K562 (cell line): Measurements from ENCODE around the gene RAB1B. TPM values are rescaled to one million over a fixed set of nuclear protein-coding genes. Genes with fewer than 3 reads are reported as not detected.

Source experiments
- ATAC-seq: fragments of 200-7000 bp; cut with Tn5 transposase; 3 replicates; pipeline ENCODE4 v1.9.1; 2020; ENCODE audit warnings: moderate library complexity
- BruUV-seq: library from RNA; stranded (reverse); fragments of 400-500 nt; replicated peaks from 2 replicates; lab custom pipeline; 2021; lab: Mats Ljungman, UMichigan
- CTCF ChIA-PET: fragments of 300-600 bp; formaldehyde crosslinking; extraction: SDS; loops from one replicate; lab custom pipeline; 2021; ENCODE audit warnings: low intra/inter-chr PET ratio; lab: Yijun Ruan, JAX
- POLR2A ChIA-PET: fragments of 300-600, 350-650 bp; sonication (Branson Sonifier 250); formaldehyde crosslinking; extraction: SDS; loops from one replicate; lab custom pipeline; 2021; ENCODE audit warnings: antibody characterized with exemption, inconsistent platforms; lab: Yijun Ruan, JAX
- DNase-seq, 4 experiments: peaks; one replicate each; pipeline versions ENCODE4 v3.0.0 to v3.0.0-alpha.2; 2011 to 2018; ENCODE audit warnings: low spot score in 3 of 4, mixed read lengths in 3 of 4; ENCODE audit errors: extremely low read depth in 1 of 4
- FAIRE-seq: peaks from 2 replicates; lab custom pipeline; 2011; peaks lifted over from hg19 to GRCh38; lab: Jason Lieb, UNC
- H2AFZ ChIP-seq: 2 replicates; pipeline ENCODE4 v1.6.0; 2011; ENCODE audit warnings: low read depth, low read length, control low read depth, inconsistent platforms
- H3K27ac ChIP-seq: fragments of 200-600 bp; 3 replicates; pipeline ENCODE4 v1.8.0; 2011; ENCODE audit warnings: low read depth, mild to moderate bottlenecking, control low read depth, inconsistent platforms, low read length, moderate library complexity, mixed read lengths; ENCODE audit errors: extremely low read depth
- H3K27me3 ChIP-seq, 2 experiments: fragments of 300-600 bp in 1 of 2; 2 replicates in 1 of 2; 3 replicates in 1 of 2; pipeline versions ENCODE4 v1.6.0 to v1.8.0; 2011; ENCODE audit warnings: inconsistent platforms in 2 of 2, low read length in 2 of 2, mild to moderate bottlenecking in 1 of 2, mixed read lengths in 1 of 2, moderate library complexity in 1 of 2; ENCODE audit not compliant: control insufficient read depth in 2 of 2, insufficient read depth in 2 of 2
- H3K36me3 ChIP-seq: fragments of 300-600 bp; 3 replicates; pipeline ENCODE4 v1.8.0; 2011; ENCODE audit warnings: mild to moderate bottlenecking, low read length, inconsistent platforms; ENCODE audit not compliant: control insufficient read depth, insufficient read depth
- H3K4me1 ChIP-seq, 2 experiments: fragments of 200-600 bp in 1 of 2; replicated peaks in 1 of 2; 2 replicates in 1 of 2; 3 replicates in 1 of 2; pipeline versions ENCODE4 v1.5.1 to v1.8.0; 2011; ENCODE audit warnings: inconsistent platforms in 2 of 2, low read length in 2 of 2, mild to moderate bottlenecking in 1 of 2, mixed read lengths in 1 of 2, moderate library complexity in 1 of 2; ENCODE audit not compliant: control insufficient read depth in 2 of 2, insufficient read depth in 2 of 2
- H3K4me2 ChIP-seq: 2 replicates; pipeline ENCODE4 v1.6.1; 2011; ENCODE audit warnings: low read length, control low read depth, inconsistent platforms, mixed read lengths; ENCODE audit not compliant: insufficient read depth
- H3K4me3 ChIP-seq: fragments of 200-600 bp; sonication (generic), shearing (Covaris generic); 2 replicates; pipeline ENCODE4 v1.5.1; 2016; ENCODE audit warnings: control low read depth, inconsistent platforms
- H3K79me2 ChIP-seq: fragments of 200-600 bp; 3 replicates; pipeline ENCODE4 v1.8.0; 2011; ENCODE audit warnings: low read length, inconsistent platforms; ENCODE audit not compliant: control insufficient read depth, insufficient read depth
- H3K9ac ChIP-seq, 2 experiments: 2 replicates each; pipeline versions ENCODE4 v1.6.0 to v1.6.1; 2011; ENCODE audit warnings: low read depth in 2 of 2, low read length in 2 of 2, control low read depth in 1 of 2, inconsistent platforms in 1 of 2, mild to moderate bottlenecking in 1 of 2, mixed read lengths in 1 of 2; ENCODE audit not compliant: insufficient read depth in 1 of 2
- H3K9me1 ChIP-seq: one replicate; pipeline ENCODE4 v1.6.0; 2011; ENCODE audit warnings: inconsistent platforms, mild to moderate bottlenecking, low read length, moderate library complexity; ENCODE audit not compliant: control insufficient read depth, insufficient read depth
- H3K9me3 ChIP-seq: replicated peaks from 2 replicates; pipeline ENCODE4 v1.5.1; 2011; ENCODE audit warnings: low read depth, low read length, inconsistent platforms; ENCODE audit not compliant: control insufficient read depth, insufficient read depth
- H4K20me1 ChIP-seq: replicated peaks from 2 replicates; pipeline ENCODE4 v1.6.1; 2011; ENCODE audit warnings: low read length, inconsistent platforms, mixed read lengths; ENCODE audit not compliant: control insufficient read depth, insufficient read depth
- FUS ChIP-seq: fragments of 200-400 bp; formaldehyde crosslinking; optimal IDR thresholded peaks from 2 replicates; pipeline ENCODE3; 2017; ENCODE audit warnings: low read depth, low read length
- GTF2E2 ChIP-seq: fragments of 200-800 bp; sonication (Bioruptor generic); IDR thresholded peaks from 2 replicates; pipeline ENCODE4 v1.6.1; 2016; ENCODE audit warnings: missing genetic modification characterization, missing compliant biosample characterization
- MYBL2 ChIP-seq, 2 experiments: fragments of 450-650 bp in 1 of 2; sonication (generic) in 1 of 2; formaldehyde crosslinking in 1 of 2; IDR thresholded peaks; 2 replicates each; pipeline versions ENCODE4 v1.6.1 to v1.8.1; 2017 to 2022; ENCODE audit warnings: borderline replicate concordance in 1 of 2, inconsistent platforms in 1 of 2, low read depth in 1 of 2, mild to moderate bottlenecking in 1 of 2, missing genetic modification reagents in 1 of 2, moderate library complexity in 1 of 2
- PTRF ChIP-seq: fragments of 450-650 bp; IDR thresholded peaks from 2 replicates; pipeline ENCODE4 v1.6.1; 2016; ENCODE audit warnings: mild to moderate bottlenecking, missing genetic modification characterization, missing compliant biosample characterization
- ZKSCAN3 ChIP-seq: fragments of 250-450 bp; sonication (Bioruptor Pico); IDR thresholded peaks from 2 replicates; pipeline ENCODE4 v1.4.0; 2020
- ZNF586 ChIP-seq: fragments of 450-650 bp; formaldehyde crosslinking; conservative IDR thresholded peaks from 2 replicates; pipeline ENCODE4 v1.4.0; 2020; ENCODE audit warnings: mild to moderate bottlenecking, moderate library complexity
- WGBS: fragments of 100-300 bp; shearing (Covaris generic); methylation state at CpG from one replicate; pipeline ENCODE4 v1.1.6; 2016; ENCODE audit warnings: low coverage, mixed read lengths; ENCODE audit not compliant: insufficient coverage; ENCODE audit errors: missing lambda C conversion rate; 5-methylcytosine and 5-hydroxymethylcytosine counted together
- in situ Hi-C: fragments of 300-500 bp; cut with MboI; formaldehyde crosslinking; loops from 4 replicates; pipeline ENCODE4 v1.15.0; 2018; ENCODE audit warnings: inconsistent platforms, mixed read lengths
- intact Hi-C: fragments of 100-400 bp; cut with micrococcal nuclease; formaldehyde crosslinking; loops from 2 replicates; pipeline ENCODE4 v1.14.2; 2022
- polyA plus RNA-seq, 8 experiments: library from polyadenylated mRNA; depleted of rRNA in 4 of 8; stranded (reverse) in 5 of 8; unstranded in 3 of 8; fragments of >200 nt; fragmentation: Nextera tagmentation in 2 of 8; fragmentation: Illumina TruSeq in 1 of 8; extraction: Ambion mirVana in 2 of 8; extraction: Trizol in 1 of 8; gene quantifications; 2 replicates each; pipeline versions ENCODE4 v1.2.1 to v1.2.3, GENCODE V29; 2011 to 2014; ENCODE audit warnings: inconsistent platforms in 1 of 8, missing spikeins in 1 of 8
- total RNA-seq, 7 experiments: library from RNA; depleted of rRNA in 6 of 7; stranded (reverse); fragments of >200 nt in 6 of 7; fragmentation: Illumina TruSeq in 2 of 7; extraction: Trizol in 2 of 7; gene quantifications; 2 replicates each; pipeline versions ENCODE4 v1.2.1 to v1.2.3, GENCODE V29; 2011 to 2021; ENCODE audit warnings: low replicate concordance in 1 of 7

Gene RAB1B
- total and polyA plus RNA-seq, 9 of the 15 experiments (the other 6 are each of a cell fraction or from before 2014, with no cell fraction given) = 5.6 to 146 (median 98.6) TPM

DNA sequence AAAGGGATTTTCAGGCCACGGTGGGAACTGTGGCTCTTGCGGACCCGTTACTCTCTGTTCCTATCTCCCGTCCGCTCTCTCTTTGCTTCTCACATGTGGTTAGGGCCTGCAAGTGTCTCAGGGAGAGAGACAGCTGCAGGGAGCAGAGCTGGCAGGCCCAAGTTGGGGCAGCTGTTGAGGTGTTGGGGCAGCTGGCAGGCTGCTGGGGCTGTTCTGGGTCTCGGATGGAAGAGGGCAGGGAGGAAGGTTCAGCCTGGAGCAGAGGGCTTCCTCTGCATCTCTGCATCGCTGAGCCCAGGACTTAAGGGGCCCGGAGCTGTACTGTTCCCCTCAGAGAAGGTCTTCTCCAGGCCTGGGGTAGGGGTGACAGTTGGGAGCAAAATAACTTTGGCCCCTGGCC is 7.0 kb downstream of the RAB1B start:
- peaks cover 56% of the 10 kb centered on the region for H3K36me3 ChIP-seq
- no peak overlapping the region for H3K27ac ChIP-seq
- H3K9ac ChIP-seq = no peak overlapping the region
- BruUV-seq = no TSS peak
- H3K79me2 ChIP-seq = peaks cover 10% of the 10 kb centered on the region
- no peaks in the 10 kb centered on the region for H3K9me3 ChIP-seq
- no peak for FAIRE-seq
- H2AFZ ChIP-seq = no peak overlapping the region
- in situ Hi-C loops (no loop called here), intact Hi-C loops (no loop called here)
- CTCF ChIA-PET = no interaction called here
- H3K9me1 ChIP-seq = no peaks in the 10 kb centered on the region
- H3K4me3 ChIP-seq = no peak overlapping the region
- 0 out of 2 replicates have a peak, but pooled peaks cover 9% of the 10 kb centered on the region for H4K20me1 ChIP-seq
- ATAC-seq = no peak
- H3K4me2 ChIP-seq = no peak overlapping the region
- TF ChIP-seq ZKSCAN3 (CRISPR knock-in tag) = no peak
- TF ChIP-seq FUS = no peak
- no peak for TF ChIP-seq ZNF586 (CRISPR knock-in tag)
- TF ChIP-seq GTF2E2 = no peak
- no peak for TF ChIP-seq PTRF (tag)
- TF ChIP-seq MYBL2 (IDR thresholded peaks at IDR 0.05; ENCODE audit: low read depth) = no peak
- TF ChIP-seq MYBL2 (CRISPR knock-in tag; IDR thresholded peaks at IDR 0.05; ENCODE audit: borderline replicate concordance) = no peak
- no peak for DNase-seq
- POLR2A ChIA-PET = no interaction called here
- H3K27me3 ChIP-seq = no peaks in the 10 kb centered on the region
- peaks cover 0 to 17% of the 10 kb centered on the region in 2 experiments; a peak in 2 of 5 replicates for H3K4me1 ChIP-seq
- 92% methylated on average over 8 of the region's 8 CpGs for WGBS
